ENCODE data around the gene AGGF1. TPM values are rescaled to one million over a fixed set of nuclear protein-coding genes. Genes with fewer than 3 reads are reported as not detected.
"Not testable (repeated sequence)": the region's sequence is repeated elsewhere in the genome, so short reads cannot be mapped to it uniquely, and the experiment has no call there.

The AGGF1 gene
- total RNA-seq, 1 donor from 2014 or later: 35.1 TPM

GRCh38 chr5:77074745-77075144 lies 44.5 kb downstream of the AGGF1 start:
- H3K9me3 Mint-ChIP-seq: no peaks in the 10 kb centered on the region
- Histone ChIP-seq H3K36me3 (no peaks in the 10 kb centered on the region), H3K27me3 (peaks cover 18% of the 10 kb centered on the region), H4K20me1 (ENCODE audit: low read depth) (no peaks in the 10 kb centered on the region), H3F3A (ENCODE audit: low read depth) (peaks cover 3% of the 10 kb centered on the region), H2AFZ (replicated peaks) (no peak overlapping the region), H3K4me2 (no peak overlapping the region), H3K27ac (no peak overlapping the region), H3K9me3 (ENCODE audit: low read depth) (no peaks in the 10 kb centered on the region), H3K9ac (no peak overlapping the region), H3K4me3 (no peak overlapping the region), H3K4me1 (peaks cover 7% of the 10 kb centered on the region), H3K79me2 (ENCODE audit: low read depth) (no peaks in the 10 kb centered on the region)
- no peaks in the 10 kb centered on the region for H3K27me3 Mint-ChIP-seq (ENCODE audit: insufficient read depth, low read depth)
- H3K4me3 Mint-ChIP-seq: no peak overlapping the region
- no peak for TF ChIP-seq EZH2 (IDR thresholded peaks at IDR 0.05)
- no peak for TF ChIP-seq EZH2phosphoT487 (IDR thresholded peaks at IDR 0.05)
- TF ChIP-seq CTCF (IDR thresholded peaks at IDR 0.05): no peak
- no peak overlapping the region for H3K27ac Mint-ChIP-seq
- no peak for DNase-seq (ENCODE audit: low spot score)
- no peaks in the 10 kb centered on the region for H3K4me1 Mint-ChIP-seq
- H3K36me3 Mint-ChIP-seq: peaks cover 5% of the 10 kb centered on the region

DNA sequence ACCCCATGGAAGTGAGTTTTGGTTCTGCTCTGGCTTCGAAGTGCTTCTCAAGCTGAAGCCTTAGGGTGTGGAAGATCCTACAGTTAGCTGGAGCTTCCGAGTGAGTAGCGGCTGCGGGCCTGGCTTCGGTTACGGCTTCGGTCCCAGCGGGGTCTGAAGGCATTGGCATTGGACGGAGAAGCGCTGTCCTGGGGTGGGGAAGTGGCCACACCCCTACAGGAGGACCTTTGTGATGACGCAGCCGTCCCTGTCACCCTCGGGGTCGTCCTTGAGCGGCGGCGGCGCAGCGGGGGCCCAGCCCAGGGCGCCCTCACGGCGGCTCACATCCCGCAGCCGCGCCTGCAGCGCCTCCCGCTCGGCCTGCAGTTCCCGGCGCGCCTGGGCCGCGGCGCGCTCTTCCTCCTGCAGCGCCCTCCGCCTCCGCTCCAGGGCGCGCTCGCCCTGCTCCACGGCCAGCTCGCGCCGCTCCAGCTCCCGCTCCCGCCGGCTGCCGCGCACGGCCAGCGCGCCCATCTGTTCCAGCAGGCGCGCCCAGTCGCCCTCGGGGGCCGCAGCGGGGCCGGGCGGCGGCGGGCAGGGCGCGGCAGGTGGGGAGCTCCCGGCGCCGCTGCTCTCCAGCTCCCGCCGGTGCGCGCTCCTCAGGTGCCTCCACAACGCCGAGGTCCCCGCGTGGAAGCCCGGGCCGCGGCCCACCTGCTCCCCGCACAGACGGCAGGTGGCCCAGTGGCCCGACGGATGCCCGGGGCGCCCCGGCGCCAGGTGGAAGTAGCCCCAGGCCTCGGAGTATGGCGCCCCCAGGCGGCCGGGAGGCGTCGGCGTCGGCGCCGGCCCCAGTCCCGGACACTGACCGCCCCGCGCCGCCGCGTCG lies 47.0 kb downstream of the AGGF1 start:
- Histone ChIP-seq H3F3A (ENCODE audit: low read depth) (peaks cover 3% of the 10 kb centered on the region), H3K79me2 (ENCODE audit: low read depth) (no peaks in the 10 kb centered on the region), H3K9ac (no peak overlapping the region), H3K36me3 (no peaks in the 10 kb centered on the region), H3K4me1 (peaks cover 7% of the 10 kb centered on the region), H3K4me3 (peak overlapping the region; percentile 68), H3K27ac (no peak overlapping the region), H3K9me3 (ENCODE audit: low read depth) (no peaks in the 10 kb centered on the region), H2AFZ (replicated peaks) (peak overlapping the region; percentile 89), H3K27me3 (peaks cover 18% of the 10 kb centered on the region), H4K20me1 (ENCODE audit: low read depth) (no peaks in the 10 kb centered on the region), H3K4me2 (peak overlapping the region; percentile 85)
- Mint-ChIP-seq H3K9me3 (no peaks in the 10 kb centered on the region), H3K27me3 (ENCODE audit: insufficient read depth, low read depth) (no peaks in the 10 kb centered on the region), H3K4me3 (peak overlapping the region; percentile 80), H3K4me1 (no peaks in the 10 kb centered on the region), H3K27ac (no peak overlapping the region), H3K36me3 (peaks cover 5% of the 10 kb centered on the region)
- DNase-seq (ENCODE audit: low spot score): peak; percentile 90
- TF ChIP-seq EZH2 (IDR thresholded peaks at IDR 0.05) (no peak), CTCF (IDR thresholded peaks at IDR 0.05) (peak; percentile 84)

- H3K79me2 ChIP-seq (ENCODE audit: low read depth): no peaks in the 10 kb centered on the region
- peaks cover 7% of the 10 kb centered on the region for H3K4me1 ChIP-seq
- no peak overlapping the region for H3K27ac Mint-ChIP-seq
- no peaks in the 10 kb centered on the region for H3K27me3 Mint-ChIP-seq (ENCODE audit: insufficient read depth, low read depth)
- peak overlapping the region; percentile 85 for H3K4me2 ChIP-seq
- peaks cover 5% of the 10 kb centered on the region for H3K36me3 Mint-ChIP-seq
- H3K4me3 ChIP-seq: peak overlapping the region; percentile 68
- DNase-seq (ENCODE audit: low spot score): no peak
- peaks cover 18% of the 10 kb centered on the region for H3K27me3 ChIP-seq
- TF ChIP-seq CTCF (IDR thresholded peaks at IDR 0.05) (no peak), EZH2phosphoT487 (IDR thresholded peaks at IDR 0.05) (no peak), EZH2 (IDR thresholded peaks at IDR 0.05) (no peak)
- peak overlapping the region; percentile 80 for H3K4me3 Mint-ChIP-seq
- no peaks in the 10 kb centered on the region for H4K20me1 ChIP-seq (ENCODE audit: low read depth)
- no peaks in the 10 kb centered on the region for H3K9me3 ChIP-seq (ENCODE audit: low read depth)
- no peaks in the 10 kb centered on the region for H3K36me3 ChIP-seq
- peak overlapping the region; percentile 89 for H2AFZ ChIP-seq (replicated peaks)
- no peaks in the 10 kb centered on the region for H3K4me1 Mint-ChIP-seq
- no peak overlapping the region for H3K9ac ChIP-seq
- peaks cover 3% of the 10 kb centered on the region for H3F3A ChIP-seq (ENCODE audit: low read depth)
- H3K9me3 Mint-ChIP-seq: no peaks in the 10 kb centered on the region
- no peak overlapping the region for H3K27ac ChIP-seq
Observed at GRCh38 chr5:77077829-77078176, 47.6 kb downstream of the AGGF1 start.

GRCh38 chr5:77080479-77080878 lies 50.3 kb downstream of the AGGF1 start:
- H3K4me1 ChIP-seq: peaks cover 12% of the 10 kb centered on the region
- not testable (repeated sequence) for H4K20me1 ChIP-seq (ENCODE audit: low read depth); H3K27me3 Mint-ChIP-seq (ENCODE audit: insufficient read depth, low read depth); H3K79me2 ChIP-seq (ENCODE audit: low read depth); H3K9me3 ChIP-seq (ENCODE audit: low read depth); H3K27ac Mint-ChIP-seq; H3K36me3 ChIP-seq; H3F3A ChIP-seq (ENCODE audit: low read depth); H3K9me3 Mint-ChIP-seq; H2AFZ ChIP-seq (replicated peaks); DNase-seq (ENCODE audit: low spot score); H3K4me2 ChIP-seq; H3K4me3 ChIP-seq; H3K4me3 Mint-ChIP-seq; H3K27ac ChIP-seq; H3K9ac ChIP-seq; H3K4me1 Mint-ChIP-seq
- peaks cover 20% of the 10 kb centered on the region for H3K36me3 Mint-ChIP-seq
- peaks cover 18% of the 10 kb centered on the region for H3K27me3 ChIP-seq
